Adrenal gland (tissue), 12 donors: ENCODE measurements around the gene UQCR10. TPM values are rescaled to one million over a fixed set of nuclear protein-coding genes. Genes with fewer than 3 reads are reported as not detected.
"Not testable (repeated sequence)": the region's sequence is repeated elsewhere in the genome, so short reads cannot be mapped to it uniquely, and the experiment has no call there.

Experiments used
- DNase-seq, 7 donors: peaks; one replicate each; pipeline ENCODE4 v3.0.0-alpha.2; 2019 to 2020
- H3K27ac ChIP-seq, 5 donors: fragments of 200-600 bp; sonication (generic) in 4 of 5; 1 replicate in 3 of 5; 2 replicates in 2 of 5; pipeline versions ENCODE4 v1.5.1 to v1.8.0; 2016 to 2020; ENCODE audit warnings: mild to moderate bottlenecking in 1 of 5
- H3K27me3 ChIP-seq: fragments of 200-600 bp; 2 replicates; pipeline ENCODE4 v1.8.0; 2021
- H3K36me3 ChIP-seq, 2 donors: fragments of 200-600 bp; replicated peaks in 1 of 2; 1 replicate in 1 of 2; 2 replicates in 1 of 2; pipeline versions ENCODE4 v1.5.1 to v1.8.0; 2018 to 2022
- H3K4me1 ChIP-seq, 2 donors: fragments of 200-600 bp; replicated peaks in 1 of 2; 1 replicate in 1 of 2; 2 replicates in 1 of 2; pipeline versions ENCODE4 v1.5.1 to v1.8.0; 2018 to 2021
- H3K4me3 ChIP-seq, 4 donors: fragments of 200-600 bp; sonication (generic) in 3 of 4; one replicate each; pipeline ENCODE4 v1.5.1; 2016 to 2018
- H3K9me3 ChIP-seq, 3 donors: fragments of 200-600 bp; sonication (generic) in 1 of 3; replicated peaks in 1 of 3; 1 replicate in 2 of 3; 2 replicates in 1 of 3; pipeline versions ENCODE4 v1.5.1 to v1.8.0; 2016 to 2021
- POLR2A ChIP-seq, 2 donors: fragments of 450-650 bp; IDR thresholded peaks; one replicate each; pipeline ENCODE4 v1.6.1; 2017; ENCODE audit warnings: antibody characterized with exemption in 2 of 2, mild to moderate bottlenecking in 2 of 2, moderate library complexity in 1 of 2
- WGBS, 4 donors: extraction: QIAGEN DNeasy Blood & Tissue Kit in 2 of 4; methylation state at CpG; one replicate each; pipeline versions ENCODE4 v1.1.5 to v1.1.7; 2013 to 2017; 5-methylcytosine and 5-hydroxymethylcytosine counted together
- intact Hi-C, 2 donors: fragments of 100-400 bp; cut with DNase I; formaldehyde crosslinking; loops; one replicate each; pipeline versions ENCODE4 v1.14.1 to v1.15.0; 2022 to 2023
- polyA plus RNA-seq, 3 donors: library from polyadenylated mRNA; stranded (reverse); fragments of 200-250 nt in 2 of 3; fragments of 350-450 nt in 1 of 3; fragmentation: Illumina TruSeq in 1 of 3; extraction: RNeasy Lipid Tissue Mini Kit (QIAGEN cat#74804) in 1 of 3; gene quantifications; one replicate each; pipeline ENCODE4 v1.2.3, GENCODE V29; 2013 to 2014
- total RNA-seq, 9 donors: library from RNA; depleted of rRNA in 4 of 9; stranded (reverse); fragments of >200 nt in 4 of 9; fragments of 120-200 nt in 1 of 9; fragmentation: NEBNext Ultra II Directional in 1 of 9; extraction: Animal tissue kit (Norgen Biotek cat#: 25700) in 1 of 9; gene quantifications; one replicate each; pipeline versions ENCODE4 v1.1.0 to v1.2.4, GENCODE V29; 2013 to 2023
- TF ChIP-seq, protein P1 (sequence below), 6 experiments: fragments of 450-650 bp in 4 of 6; fragments of 200-600 bp in 2 of 6; sonication (generic) in 1 of 6; IDR thresholded peaks; 1 replicate in 5 of 6; 2 replicates in 1 of 6; pipeline versions ENCODE4 v1.5.1 to v1.8.0; 2016 to 2021; ENCODE audit warnings: antibody characterized with exemption in 6 of 6, mild to moderate bottlenecking in 2 of 6, moderate library complexity in 1 of 6
- donor health status: healthy with polysubstance abuse.
- donor health status: Bipolar disorder and iron deficiency.
- donor health status: DM: yes; HTN: yes; CAD: no.
- donor health status: DM: no; HTN: no; CAD: no.
- donor health status: DM: no; HTN: no; CAD: no.
- donor health status: DM: yes; HTN: yes; CAD: no.

Gene UQCR10
- total and polyA plus RNA-seq, 12 donors: 51.3 to 489 (median 187) TPM

GRCh38 chr22:29751669-29752068 lies 15.5 kb upstream of the UQCR10 start:
- DNase-seq: no peak
- intact Hi-C loops: no loop called here
- H3K4me1 ChIP-seq: no peaks in the 10 kb centered on the region
- H3K4me3 ChIP-seq: no peak overlapping the region
- peak overlapping the region in 1 of 5 donors; percentile 20 for H3K27ac ChIP-seq
- no peaks in the 10 kb centered on the region for H3K9me3 ChIP-seq
- no peaks in the 10 kb centered on the region for H3K27me3 ChIP-seq
- TF ChIP-seq POLR2A (IDR thresholded peaks at IDR 0.05): no peak
- TF ChIP-seq, protein P1, sequence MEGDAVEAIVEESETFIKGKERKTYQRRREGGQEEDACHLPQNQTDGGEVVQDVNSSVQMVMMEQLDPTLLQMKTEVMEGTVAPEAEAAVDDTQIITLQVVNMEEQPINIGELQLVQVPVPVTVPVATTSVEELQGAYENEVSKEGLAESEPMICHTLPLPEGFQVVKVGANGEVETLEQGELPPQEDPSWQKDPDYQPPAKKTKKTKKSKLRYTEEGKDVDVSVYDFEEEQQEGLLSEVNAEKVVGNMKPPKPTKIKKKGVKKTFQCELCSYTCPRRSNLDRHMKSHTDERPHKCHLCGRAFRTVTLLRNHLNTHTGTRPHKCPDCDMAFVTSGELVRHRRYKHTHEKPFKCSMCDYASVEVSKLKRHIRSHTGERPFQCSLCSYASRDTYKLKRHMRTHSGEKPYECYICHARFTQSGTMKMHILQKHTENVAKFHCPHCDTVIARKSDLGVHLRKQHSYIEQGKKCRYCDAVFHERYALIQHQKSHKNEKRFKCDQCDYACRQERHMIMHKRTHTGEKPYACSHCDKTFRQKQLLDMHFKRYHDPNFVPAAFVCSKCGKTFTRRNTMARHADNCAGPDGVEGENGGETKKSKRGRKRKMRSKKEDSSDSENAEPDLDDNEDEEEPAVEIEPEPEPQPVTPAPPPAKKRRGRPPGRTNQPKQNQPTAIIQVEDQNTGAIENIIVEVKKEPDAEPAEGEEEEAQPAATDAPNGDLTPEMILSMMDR (IDR thresholded peaks at IDR 0.05): no peak
- whole genome bisulfite sequencing, 4 donors: 86 to 100% (median 93%) methylated on average over 2 of the region's 2 CpGs
- H3K36me3 ChIP-seq: peaks cover 0 to 9% of the 10 kb centered on the region in 2 donors

DNA sequence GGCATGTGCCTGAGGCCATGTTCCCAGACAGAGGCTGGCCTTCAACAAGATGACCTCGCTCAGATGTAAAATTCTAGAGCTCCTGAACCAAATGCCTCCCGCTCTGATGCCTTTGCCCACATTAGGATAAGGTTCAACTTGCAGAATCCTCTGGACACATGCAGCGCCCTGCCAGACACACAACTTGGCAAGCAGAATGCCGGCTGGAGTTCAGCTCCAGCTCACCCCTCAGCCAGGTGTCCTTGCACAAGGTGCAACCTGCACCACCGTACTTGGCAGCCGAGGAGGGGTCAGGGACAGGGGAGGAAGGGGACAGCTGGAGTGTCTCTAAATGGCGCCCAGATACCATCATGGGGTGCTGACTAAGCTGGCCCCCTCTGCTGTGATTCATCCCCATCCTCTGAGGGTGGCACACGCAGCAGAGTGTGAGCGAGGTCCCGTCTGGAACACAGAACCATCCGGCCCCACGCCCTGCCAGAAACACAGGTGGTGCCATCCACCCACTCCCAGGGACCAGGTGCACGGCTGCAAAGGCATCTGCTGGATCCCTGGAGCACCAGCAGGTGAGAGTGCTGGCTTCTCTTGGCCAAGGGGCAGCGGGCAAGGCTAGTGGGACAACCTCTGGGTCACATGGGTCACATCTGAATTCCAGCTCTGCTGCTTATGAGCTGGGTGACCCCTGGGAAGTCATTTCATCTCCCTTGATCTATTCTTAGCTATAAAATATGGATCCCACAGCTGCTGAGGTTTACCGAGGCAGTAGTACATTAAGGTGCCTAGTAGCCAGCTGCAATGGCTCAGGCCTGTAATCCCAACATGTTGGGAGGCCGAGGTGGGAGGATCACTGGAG lies 13.1 kb upstream of the UQCR10 start:
- H3K4me3 ChIP-seq: no peak overlapping the region
- no peaks in the 10 kb centered on the region for H3K27me3 ChIP-seq
- H3K36me3 ChIP-seq: no peaks in the 10 kb centered on the region
- H3K27ac ChIP-seq: no peak overlapping the region
- no peaks in the 10 kb centered on the region for H3K9me3 ChIP-seq
- intact Hi-C loops: no loop called here
- DNase-seq: no peak
- TF ChIP-seq, protein P1 (IDR thresholded peaks at IDR 0.05): no peak
- no peak for TF ChIP-seq POLR2A (IDR thresholded peaks at IDR 0.05)
- 69 to 90% (median 82%) methylated on average over 4 to 16 of the region's 16 CpGs for WGBS, 4 donors
- no peaks in the 10 kb centered on the region for H3K4me1 ChIP-seq

GRCh38 chr22:29754658-29755395 lies 12.3 kb upstream of the UQCR10 start:
- DNase-seq, H3K9me3 ChIP-seq, H3K36me3 ChIP-seq, intact Hi-C loops, H3K27me3 ChIP-seq, H3K27ac ChIP-seq, H3K4me1 ChIP-seq, H3K4me3 ChIP-seq: not testable (repeated sequence)
- 83 to 90% (median 90%) methylated on average over 11 of the region's 11 CpGs for WGBS, 4 donors

DNA sequence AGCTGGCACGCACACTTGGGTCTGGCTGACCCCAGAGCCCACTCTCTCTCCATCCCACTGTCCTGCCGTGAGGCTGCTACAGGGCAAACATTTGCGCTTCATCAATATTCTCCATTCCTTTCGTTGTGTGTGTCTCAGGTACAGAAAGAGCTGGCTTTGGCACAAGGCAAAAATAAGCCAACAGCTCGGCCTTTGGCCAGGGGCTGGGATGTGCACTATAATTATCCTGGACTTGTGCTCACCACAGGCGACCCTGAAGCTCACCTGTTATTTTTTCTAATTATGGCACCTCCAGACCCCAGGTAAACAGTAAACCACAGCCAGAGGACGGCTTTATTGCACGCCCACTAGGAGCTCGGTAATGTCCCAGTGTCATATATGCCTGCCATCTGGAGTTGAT lies 11.3 kb upstream of the UQCR10 start:
- no peak for TF ChIP-seq POLR2A (IDR thresholded peaks at IDR 0.05)
- TF ChIP-seq, protein P1 (IDR thresholded peaks at IDR 0.05): no peak
- no peak overlapping the region for H3K4me3 ChIP-seq
- no peaks in the 10 kb centered on the region for H3K4me1 ChIP-seq
- no peaks in the 10 kb centered on the region for H3K36me3 ChIP-seq
- 86 to 98% (median 90%) methylated on average over 6 to 9 of the region's 9 CpGs for WGBS, 4 donors
- intact Hi-C loops: no loop called here
- no peak overlapping the region for H3K27ac ChIP-seq
- no peak for DNase-seq
- no peaks in the 10 kb centered on the region for H3K27me3 ChIP-seq
- no peaks in the 10 kb centered on the region for H3K9me3 ChIP-seq
